GM23338 (cell line): ENCODE measurements around the gene FOCAD. TPM values are rescaled to one million over a fixed set of nuclear protein-coding genes. Genes with fewer than 3 reads are reported as not detected.
A peak's percentile ranks its signal among the peaks of the same experiment; 100 is the strongest.

Source experiments
- ATAC-seq: fragments of 200-7000 bp; cut with Tn5 transposase; 3 replicates; pipeline ENCODE4 v1.9.1; 2020
- DNase-seq: peaks from one replicate; pipeline ENCODE4 v3.0.0-alpha.2; 2015; ENCODE audit warnings: low spot score
- H2AFZ ChIP-seq: fragments of 200-600 bp; sonication (generic); 2 replicates; pipeline ENCODE4 v1.8.0; 2016; ENCODE audit warnings: antibody characterized with exemption, mild to moderate bottlenecking, moderate library complexity
- H3F3A ChIP-seq: fragments of 200-600 bp; sonication (generic); replicated peaks from 2 replicates; pipeline ENCODE4 v1.8.0; 2017; ENCODE audit warnings: antibody characterized with exemption, mixed run types, low read depth
- H3K27ac ChIP-seq: fragments of 200-600 bp; sonication (generic); 2 replicates; pipeline ENCODE4 v1.6.1; 2016; ENCODE audit warnings: low read depth
- H3K27me3 ChIP-seq: fragments of 200-600 bp; sonication (generic); 2 replicates; pipeline ENCODE4 v1.8.0; 2016; ENCODE audit warnings: mild to moderate bottlenecking, mixed run types, moderate library complexity; ENCODE audit not compliant: insufficient read depth
- H3K36me3 ChIP-seq: fragments of 200-600 bp; sonication (generic); 2 replicates; pipeline ENCODE4 v1.8.0; 2016; ENCODE audit warnings: mild to moderate bottlenecking; ENCODE audit not compliant: insufficient read depth
- H3K4me1 ChIP-seq: fragments of 200-600 bp; sonication (generic); 2 replicates; pipeline ENCODE4 v1.8.0; 2016; ENCODE audit warnings: mild to moderate bottlenecking, moderate library complexity; ENCODE audit not compliant: insufficient read depth
- H3K4me2 ChIP-seq: fragments of 200-600 bp; sonication (generic); 2 replicates; pipeline ENCODE4 v1.7.1; 2017; ENCODE audit warnings: mixed run types
- H3K4me3 ChIP-seq: fragments of 200-600 bp; sonication (generic); 2 replicates; pipeline ENCODE4 v1.6.1; 2016; ENCODE audit warnings: mixed run types
- H3K79me2 ChIP-seq: fragments of 200-600 bp; sonication (generic); replicated peaks from 2 replicates; pipeline ENCODE4 v1.8.0; 2017; ENCODE audit warnings: mild to moderate bottlenecking; ENCODE audit not compliant: insufficient read depth
- H3K9me2 ChIP-seq: fragments of 200-600 bp; sonication (generic); 2 replicates; pipeline ENCODE4 v1.8.0; 2017; ENCODE audit not compliant: insufficient read depth
- H4K20me1 ChIP-seq: fragments of 200-600 bp; sonication (generic); replicated peaks from 2 replicates; pipeline ENCODE4 v1.8.0; 2017; ENCODE audit warnings: mild to moderate bottlenecking; ENCODE audit not compliant: insufficient read depth
- H3K27ac Mint-ChIP-seq: 2 replicates; pipeline ENCODE4 v1.8.0; 2020; ENCODE audit warnings: inconsistent platforms, mild to moderate bottlenecking, moderate library complexity, mixed read lengths
- H3K27me3 Mint-ChIP-seq: 3 replicates; pipeline ENCODE4 v1.8.0; 2022; ENCODE audit warnings: low read depth, mild to moderate bottlenecking, moderate library complexity, mixed read lengths, inconsistent platforms; ENCODE audit not compliant: insufficient read depth, poor library complexity
- H3K36me3 Mint-ChIP-seq: 3 replicates; pipeline ENCODE4 v1.8.0; 2021; ENCODE audit warnings: low read depth, mild to moderate bottlenecking, inconsistent platforms, moderate library complexity, mixed read lengths
- H3K4me1 Mint-ChIP-seq: 3 replicates; pipeline ENCODE4 v1.8.0; 2020; ENCODE audit warnings: mild to moderate bottlenecking, inconsistent platforms, mixed read lengths
- H3K4me3 Mint-ChIP-seq: 3 replicates; pipeline ENCODE4 v1.8.0; 2021; ENCODE audit warnings: moderate library complexity, mild to moderate bottlenecking, inconsistent platforms, mixed read lengths
- H3K9me3 Mint-ChIP-seq: 3 replicates; pipeline ENCODE4 v1.8.0; 2020; ENCODE audit warnings: moderate library complexity, mild to moderate bottlenecking, inconsistent platforms, mixed read lengths
- CREB1 ChIP-seq: fragments of 250-450 bp; sonication (Bioruptor Pico); IDR thresholded peaks from 2 replicates; pipeline ENCODE4 v1.5.0; 2020; ENCODE audit warnings: low read depth, mild to moderate bottlenecking, moderate library complexity
- CTCF ChIP-seq, 2 experiments: fragments of 200-600 bp in 1 of 2; sonication (generic) in 1 of 2; conservative IDR thresholded peaks; 2 replicates each; pipeline versions ENCODE4 v1.5.1 to v1.6.1; 2016 to 2017; ENCODE audit warnings: antibody characterized with exemption in 2 of 2, low read depth in 2 of 2, mild to moderate bottlenecking in 2 of 2, moderate library complexity in 1 of 2
- EZH2 ChIP-seq: fragments of 200-600 bp; sonication (generic); IDR thresholded peaks from one replicate; pipeline ENCODE4 v1.8.0; 2017; ENCODE audit warnings: antibody characterized with exemption, mild to moderate bottlenecking, low read depth; ENCODE audit not compliant: unreplicated experiment
- EZH2phosphoT487 ChIP-seq: fragments of 200-600 bp; sonication (generic); IDR thresholded peaks from one replicate; pipeline ENCODE4 v1.8.1; 2018; ENCODE audit warnings: antibody characterized with exemption; ENCODE audit not compliant: unreplicated experiment
- JUNB ChIP-seq: IDR thresholded peaks from one replicate; pipeline ENCODE4 v1.6.1; 2016; ENCODE audit warnings: antibody characterized with exemption; ENCODE audit not compliant: unreplicated experiment
- NANOG ChIP-seq: IDR thresholded peaks from 2 replicates; pipeline ENCODE4 v1.6.1; 2016; ENCODE audit warnings: antibody characterized with exemption, borderline replicate concordance
- POLR2AphosphoS5 ChIP-seq: IDR thresholded peaks from 2 replicates; pipeline ENCODE4 v1.6.1; 2016; ENCODE audit warnings: antibody characterized with exemption, low read depth
- STAT1 ChIP-seq: IDR thresholded peaks from one replicate; pipeline ENCODE4 v1.6.1; 2016; ENCODE audit warnings: antibody characterized with exemption; ENCODE audit not compliant: unreplicated experiment
- ZNF114 ChIP-seq: fragments of 250-450 bp; sonication (Bioruptor Pico); IDR thresholded peaks from 2 replicates; pipeline ENCODE4 v1.5.0; 2020; ENCODE audit warnings: mild to moderate bottlenecking, moderate library complexity
- ZNF331 ChIP-seq: fragments of 250-450 bp; sonication (Bioruptor Pico); IDR thresholded peaks from 2 replicates; pipeline ENCODE4 v1.5.0; 2020; ENCODE audit warnings: low read depth, mild to moderate bottlenecking, moderate library complexity
- polyA plus RNA-seq: library from polyadenylated mRNA; unstranded; fragments of >200 nt; fragmentation: Nextera tagmentation; extraction: Ambion mirVana; gene quantifications from 2 replicates; pipeline ENCODE4 v1.2.1, GENCODE V29; 2016
- total RNA-seq: library from RNA; depleted of rRNA; stranded (reverse); fragments of >200 nt; shearing (Covaris generic); gene quantifications from 2 replicates; pipeline ENCODE4 v1.2.3, GENCODE V29; 2014
- TF ChIP-seq, protein P1 (sequence below): fragments of 250-450 bp; sonication (Bioruptor Pico); IDR thresholded peaks from 2 replicates; pipeline ENCODE4 v1.5.0; 2020; ENCODE audit warnings: mild to moderate bottlenecking, moderate library complexity
- TF ChIP-seq, protein P2 (sequence below): IDR thresholded peaks from one replicate; pipeline ENCODE4 v1.6.1; 2018; ENCODE audit warnings: antibody characterized with exemption; ENCODE audit not compliant: unreplicated experiment
- TF ChIP-seq, protein P3 (sequence below): IDR thresholded peaks from 2 replicates; pipeline ENCODE4 v1.6.1; 2016; ENCODE audit warnings: antibody characterized with exemption

Gene FOCAD
- total and polyA plus RNA-seq, 2 experiments from 2014 or later = 13.7 to 66.5 TPM

DNA sequence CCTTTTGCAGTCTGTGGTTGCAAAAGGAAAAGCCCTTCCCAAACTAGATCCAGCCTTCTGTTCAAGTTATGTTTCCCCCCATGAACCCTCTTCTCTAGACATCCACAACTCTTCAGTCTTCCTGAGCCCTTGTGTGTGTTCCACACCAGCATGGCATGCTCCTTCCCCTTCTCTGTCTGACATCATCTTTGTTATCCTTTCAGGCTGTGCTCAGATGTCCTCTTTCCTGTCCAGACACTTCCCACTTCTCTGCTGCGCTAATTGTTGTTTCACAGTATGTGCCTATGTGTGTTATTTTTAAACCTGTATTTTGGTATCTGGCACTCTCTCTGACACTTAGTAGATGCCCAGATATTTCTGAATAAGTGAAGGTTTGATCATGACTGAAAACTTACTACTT, 38.2 kb downstream of the FOCAD start:
- H3K27ac ChIP-seq = no peak overlapping the region
- no peaks in the 10 kb centered on the region for H3K27me3 Mint-ChIP-seq
- no peak for ATAC-seq

More for the DNA sequence above, 38.2 kb downstream of the FOCAD start:
- Mint-ChIP-seq H3K36me3 (peaks cover 7% of the 10 kb centered on the region; the same call in 2 of the 3 replicates), H3K9me3 (no peaks in the 10 kb centered on the region), H3K27ac (peak overlapping the region; percentile 13; the same call in 1 of the 2 replicates), H3K4me1 (peaks cover 9% of the 10 kb centered on the region), H3K4me3 (no peak overlapping the region)
- H2AFZ ChIP-seq = no peak overlapping the region
- H3K4me3 ChIP-seq = no peak overlapping the region
- H3K27me3 ChIP-seq = no peaks in the 10 kb centered on the region
- H3K79me2 ChIP-seq = no peaks in the 10 kb centered on the region
- no peaks in the 10 kb centered on the region for H3F3A ChIP-seq
- H3K36me3 ChIP-seq = no peaks in the 10 kb centered on the region
- no peaks in the 10 kb centered on the region for H3K9me2 ChIP-seq
- no peak for DNase-seq
- no peak overlapping the region for H3K4me2 ChIP-seq
- H3K4me1 ChIP-seq = no peaks in the 10 kb centered on the region
- no peaks in the 10 kb centered on the region for H4K20me1 ChIP-seq
- TF ChIP-seq ZNF114 = no peak
- no peak for TF ChIP-seq POLR2AphosphoS5
- TF ChIP-seq, protein P1, sequence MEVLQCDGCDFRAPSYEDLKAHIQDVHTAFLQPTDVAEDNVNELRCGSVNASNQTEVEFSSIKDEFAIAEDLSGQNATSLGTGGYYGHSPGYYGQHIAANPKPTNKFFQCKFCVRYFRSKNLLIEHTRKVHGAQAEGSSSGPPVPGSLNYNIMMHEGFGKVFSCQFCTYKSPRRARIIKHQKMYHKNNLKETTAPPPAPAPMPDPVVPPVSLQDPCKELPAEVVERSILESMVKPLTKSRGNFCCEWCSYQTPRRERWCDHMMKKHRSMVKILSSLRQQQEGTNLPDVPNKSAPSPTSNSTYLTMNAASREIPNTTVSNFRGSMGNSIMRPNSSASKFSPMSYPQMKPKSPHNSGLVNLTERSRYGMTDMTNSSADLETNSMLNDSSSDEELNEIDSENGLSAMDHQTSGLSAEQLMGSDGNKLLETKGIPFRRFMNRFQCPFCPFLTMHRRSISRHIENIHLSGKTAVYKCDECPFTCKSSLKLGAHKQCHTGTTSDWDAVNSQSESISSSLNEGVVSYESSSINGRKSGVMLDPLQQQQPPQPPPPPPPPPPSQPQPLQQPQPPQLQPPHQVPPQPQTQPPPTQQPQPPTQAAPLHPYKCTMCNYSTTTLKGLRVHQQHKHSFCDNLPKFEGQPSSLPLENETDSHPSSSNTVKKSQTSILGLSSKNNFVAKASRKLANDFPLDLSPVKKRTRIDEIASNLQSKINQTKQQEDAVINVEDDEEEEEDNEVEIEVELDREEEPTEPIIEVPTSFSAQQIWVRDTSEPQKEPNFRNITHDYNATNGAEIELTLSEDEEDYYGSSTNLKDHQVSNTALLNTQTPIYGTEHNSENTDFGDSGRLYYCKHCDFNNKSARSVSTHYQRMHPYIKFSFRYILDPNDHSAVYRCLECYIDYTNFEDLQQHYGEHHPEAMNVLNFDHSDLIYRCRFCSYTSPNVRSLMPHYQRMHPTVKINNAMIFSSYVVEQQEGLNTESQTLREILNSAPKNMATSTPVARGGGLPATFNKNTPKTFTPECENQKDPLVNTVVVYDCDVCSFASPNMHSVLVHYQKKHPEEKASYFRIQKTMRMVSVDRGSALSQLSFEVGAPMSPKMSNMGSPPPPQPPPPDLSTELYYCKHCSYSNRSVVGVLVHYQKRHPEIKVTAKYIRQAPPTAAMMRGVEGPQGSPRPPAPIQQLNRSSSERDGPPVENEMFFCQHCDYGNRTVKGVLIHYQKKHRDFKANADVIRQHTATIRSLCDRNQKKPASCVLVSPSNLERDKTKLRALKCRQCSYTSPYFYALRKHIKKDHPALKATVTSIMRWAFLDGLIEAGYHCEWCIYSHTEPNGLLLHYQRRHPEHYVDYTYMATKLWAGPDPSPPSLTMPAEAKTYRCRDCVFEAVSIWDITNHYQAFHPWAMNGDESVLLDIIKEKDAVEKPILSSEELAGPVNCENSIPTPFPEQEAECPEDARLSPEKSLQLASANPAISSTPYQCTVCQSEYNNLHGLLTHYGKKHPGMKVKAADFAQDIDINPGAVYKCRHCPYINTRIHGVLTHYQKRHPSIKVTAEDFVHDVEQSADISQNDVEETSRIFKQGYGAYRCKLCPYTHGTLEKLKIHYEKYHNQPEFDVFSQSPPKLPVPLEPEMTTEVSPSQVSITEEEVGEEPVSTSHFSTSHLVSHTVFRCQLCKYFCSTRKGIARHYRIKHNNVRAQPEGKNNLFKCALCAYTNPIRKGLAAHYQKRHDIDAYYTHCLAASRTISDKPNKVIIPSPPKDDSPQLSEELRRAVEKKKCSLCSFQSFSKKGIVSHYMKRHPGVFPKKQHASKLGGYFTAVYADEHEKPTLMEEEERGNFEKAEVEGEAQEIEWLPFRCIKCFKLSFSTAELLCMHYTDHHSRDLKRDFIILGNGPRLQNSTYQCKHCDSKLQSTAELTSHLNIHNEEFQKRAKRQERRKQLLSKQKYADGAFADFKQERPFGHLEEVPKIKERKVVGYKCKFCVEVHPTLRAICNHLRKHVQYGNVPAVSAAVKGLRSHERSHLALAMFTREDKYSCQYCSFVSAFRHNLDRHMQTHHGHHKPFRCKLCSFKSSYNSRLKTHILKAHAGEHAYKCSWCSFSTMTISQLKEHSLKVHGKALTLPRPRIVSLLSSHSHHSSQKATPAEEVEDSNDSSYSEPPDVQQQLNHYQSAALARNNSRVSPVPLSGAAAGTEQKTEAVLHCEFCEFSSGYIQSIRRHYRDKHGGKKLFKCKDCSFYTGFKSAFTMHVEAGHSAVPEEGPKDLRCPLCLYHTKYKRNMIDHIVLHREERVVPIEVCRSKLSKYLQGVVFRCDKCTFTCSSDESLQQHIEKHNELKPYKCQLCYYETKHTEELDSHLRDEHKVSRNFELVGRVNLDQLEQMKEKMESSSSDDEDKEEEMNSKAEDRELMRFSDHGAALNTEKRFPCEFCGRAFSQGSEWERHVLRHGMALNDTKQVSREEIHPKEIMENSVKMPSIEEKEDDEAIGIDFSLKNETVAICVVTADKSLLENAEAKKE (CRISPR knock-in tag) = no peak
- TF ChIP-seq CTCF (conservative IDR thresholded peaks at IDR 0.05; ENCODE audit: low read depth in 2 of 2) = no peak
- TF ChIP-seq, protein P2, sequence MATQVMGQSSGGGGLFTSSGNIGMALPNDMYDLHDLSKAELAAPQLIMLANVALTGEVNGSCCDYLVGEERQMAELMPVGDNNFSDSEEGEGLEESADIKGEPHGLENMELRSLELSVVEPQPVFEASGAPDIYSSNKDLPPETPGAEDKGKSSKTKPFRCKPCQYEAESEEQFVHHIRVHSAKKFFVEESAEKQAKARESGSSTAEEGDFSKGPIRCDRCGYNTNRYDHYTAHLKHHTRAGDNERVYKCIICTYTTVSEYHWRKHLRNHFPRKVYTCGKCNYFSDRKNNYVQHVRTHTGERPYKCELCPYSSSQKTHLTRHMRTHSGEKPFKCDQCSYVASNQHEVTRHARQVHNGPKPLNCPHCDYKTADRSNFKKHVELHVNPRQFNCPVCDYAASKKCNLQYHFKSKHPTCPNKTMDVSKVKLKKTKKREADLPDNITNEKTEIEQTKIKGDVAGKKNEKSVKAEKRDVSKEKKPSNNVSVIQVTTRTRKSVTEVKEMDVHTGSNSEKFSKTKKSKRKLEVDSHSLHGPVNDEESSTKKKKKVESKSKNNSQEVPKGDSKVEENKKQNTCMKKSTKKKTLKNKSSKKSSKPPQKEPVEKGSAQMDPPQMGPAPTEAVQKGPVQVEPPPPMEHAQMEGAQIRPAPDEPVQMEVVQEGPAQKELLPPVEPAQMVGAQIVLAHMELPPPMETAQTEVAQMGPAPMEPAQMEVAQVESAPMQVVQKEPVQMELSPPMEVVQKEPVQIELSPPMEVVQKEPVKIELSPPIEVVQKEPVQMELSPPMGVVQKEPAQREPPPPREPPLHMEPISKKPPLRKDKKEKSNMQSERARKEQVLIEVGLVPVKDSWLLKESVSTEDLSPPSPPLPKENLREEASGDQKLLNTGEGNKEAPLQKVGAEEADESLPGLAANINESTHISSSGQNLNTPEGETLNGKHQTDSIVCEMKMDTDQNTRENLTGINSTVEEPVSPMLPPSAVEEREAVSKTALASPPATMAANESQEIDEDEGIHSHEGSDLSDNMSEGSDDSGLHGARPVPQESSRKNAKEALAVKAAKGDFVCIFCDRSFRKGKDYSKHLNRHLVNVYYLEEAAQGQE = no peak
- TF ChIP-seq EZH2phosphoT487 = no peak
- TF ChIP-seq, protein P3, sequence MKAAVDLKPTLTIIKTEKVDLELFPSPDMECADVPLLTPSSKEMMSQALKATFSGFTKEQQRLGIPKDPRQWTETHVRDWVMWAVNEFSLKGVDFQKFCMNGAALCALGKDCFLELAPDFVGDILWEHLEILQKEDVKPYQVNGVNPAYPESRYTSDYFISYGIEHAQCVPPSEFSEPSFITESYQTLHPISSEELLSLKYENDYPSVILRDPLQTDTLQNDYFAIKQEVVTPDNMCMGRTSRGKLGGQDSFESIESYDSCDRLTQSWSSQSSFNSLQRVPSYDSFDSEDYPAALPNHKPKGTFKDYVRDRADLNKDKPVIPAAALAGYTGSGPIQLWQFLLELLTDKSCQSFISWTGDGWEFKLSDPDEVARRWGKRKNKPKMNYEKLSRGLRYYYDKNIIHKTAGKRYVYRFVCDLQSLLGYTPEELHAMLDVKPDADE = no peak
- no peak for TF ChIP-seq EZH2
- TF ChIP-seq STAT1 = no peak
- TF ChIP-seq NANOG = no peak
- TF ChIP-seq JUNB = no peak
- no peak for TF ChIP-seq ZNF331 (CRISPR knock-in tag)
- no peak for TF ChIP-seq CREB1 (CRISPR knock-in tag)
